CD4-positive, alpha-beta memory T cell (primary cell): ENCODE measurements around the gene GRIK2. TPM values are rescaled to one million over a fixed set of nuclear protein-coding genes. Genes with fewer than 3 reads are reported as not detected.

Experiments used
- CTCF ChIA-PET: fragments of 350-600 bp; sonication (Branson Sonifier 250); formaldehyde crosslinking; loops from one replicate; lab custom pipeline; 2021; ENCODE audit warnings: inconsistent platforms; ENCODE audit not compliant: partially characterized antibody; lab: Charles Lee
- POLR2A ChIA-PET: fragments of 350-600 bp; sonication (Branson Sonifier 250); formaldehyde crosslinking; loops from one replicate; lab custom pipeline; 2021; ENCODE audit not compliant: partially characterized antibody; lab: Charles Lee
- DNase-seq, 5 donors: peaks; one replicate each; pipeline versions ENCODE4 v3.0.0 to v3.0.0-alpha.2; 2020 to 2022; ENCODE audit warnings: mixed read lengths in 1 of 5
- H3K27ac ChIP-seq: one replicate; pipeline ENCODE4 v1.7.0; 2013; ENCODE audit warnings: low read depth, low read length
- H3K27me3 ChIP-seq: 2 replicates; pipeline ENCODE4 v1.7.0; 2013; ENCODE audit warnings: mild to moderate bottlenecking, low read length, moderate library complexity; ENCODE audit not compliant: insufficient read depth
- H3K36me3 ChIP-seq: 2 replicates; pipeline ENCODE4 v1.7.0; 2013; ENCODE audit warnings: mild to moderate bottlenecking, low read length, moderate library complexity; ENCODE audit not compliant: insufficient read depth
- H3K4me1 ChIP-seq: 2 replicates; pipeline ENCODE4 v1.7.0; 2013; ENCODE audit warnings: mild to moderate bottlenecking, low read length, moderate library complexity; ENCODE audit not compliant: insufficient read depth
- H3K4me3 ChIP-seq, 2 donors: one replicate each; pipeline ENCODE4 v1.7.0; 2013; ENCODE audit warnings: low read length in 2 of 2, mild to moderate bottlenecking in 1 of 2
- H3K9me3 ChIP-seq, 2 donors: one replicate each; pipeline ENCODE4 v1.7.0; 2013; ENCODE audit warnings: low read length in 2 of 2, control low read depth in 1 of 2; ENCODE audit not compliant: control insufficient read depth in 1 of 2
- H3K27ac Mint-ChIP-seq, 7 donors: one replicate each; pipeline ENCODE4 v1.8.0; 2020 to 2021; ENCODE audit warnings: mixed read lengths in 7 of 7, mild to moderate bottlenecking in 6 of 7, inconsistent platforms in 3 of 7, moderate library complexity in 3 of 7
- H3K27me3 Mint-ChIP-seq, 2 donors: one replicate each; pipeline ENCODE4 v1.8.0; 2020 to 2021; ENCODE audit warnings: mixed read lengths in 2 of 2
- H3K36me3 Mint-ChIP-seq, 2 donors: one replicate each; pipeline ENCODE4 v1.8.0; 2020 to 2021; ENCODE audit warnings: mixed read lengths in 2 of 2, inconsistent platforms in 1 of 2, mild to moderate bottlenecking in 1 of 2
- H3K4me1 Mint-ChIP-seq, 4 donors: one replicate each; pipeline ENCODE4 v1.8.0; 2020 to 2021; ENCODE audit warnings: mixed read lengths in 4 of 4, mild to moderate bottlenecking in 1 of 4
- H3K4me3 Mint-ChIP-seq, 8 donors: one replicate each; pipeline ENCODE4 v1.8.0; 2020 to 2021; ENCODE audit warnings: mixed read lengths in 8 of 8, mild to moderate bottlenecking in 7 of 8, moderate library complexity in 6 of 8, inconsistent platforms in 3 of 8
- H3K9me3 Mint-ChIP-seq, 8 donors: one replicate each; pipeline ENCODE4 v1.8.0; 2020 to 2021; ENCODE audit warnings: mixed read lengths in 8 of 8, mild to moderate bottlenecking in 5 of 8, inconsistent platforms in 3 of 8, moderate library complexity in 1 of 8
- intact Hi-C: fragments of 100-400 bp; cut with micrococcal nuclease; formaldehyde crosslinking; loops from one replicate; pipeline ENCODE4 v1.15.1; 2023
- polyA plus RNA-seq, 2 donors: library from polyadenylated mRNA; unstranded; fragments of 300-500 nt; fragmentation: Illumina TruSeq; gene quantifications; one replicate each; pipeline ENCODE4 v1.2.3, GENCODE V29; 2021
- total RNA-seq, 2 experiments: library from RNA; stranded (reverse); gene quantifications; one replicate each; pipeline ENCODE4 v1.2.3, GENCODE V29; 2021

GRIK2 gene
- total and polyA plus RNA-seq, 4 experiments from 2014 or later: not detected

DNA sequence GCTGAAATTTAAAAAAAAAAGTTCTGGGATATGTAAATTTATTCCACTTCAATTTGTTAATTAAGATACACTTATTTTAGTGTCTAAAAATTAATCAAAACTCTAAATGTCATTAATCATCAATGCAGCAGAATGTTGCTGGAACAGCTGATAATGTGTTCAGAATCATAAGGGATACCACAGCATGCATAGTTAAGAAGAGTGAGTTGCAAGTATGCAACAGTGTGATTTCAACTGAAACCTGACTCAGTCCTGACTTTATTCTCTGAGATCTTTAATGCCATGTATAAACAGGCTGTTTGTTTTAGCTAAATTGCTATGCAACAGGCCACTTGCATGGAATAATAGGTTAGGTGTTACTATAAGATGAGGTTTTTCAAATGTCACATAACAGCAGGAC is 1.4 kb downstream of the GRIK2 start:
- peaks cover 8% of the 10 kb centered on the region for H3K27me3 ChIP-seq
- Mint-ChIP-seq H3K27ac (no peak overlapping the region), H3K4me3 (no peak overlapping the region), H3K4me1 (peaks cover 0 to under 1% (median 0%) of the 10 kb centered on the region in 4 donors), H3K9me3 (peaks cover 0 to 26% (median 12%) of the 10 kb centered on the region in 8 donors), H3K27me3 (peaks cover 27 to 30% of the 10 kb centered on the region in 2 donors), H3K36me3 (no peaks in the 10 kb centered on the region)
- no peaks in the 10 kb centered on the region for H3K36me3 ChIP-seq
- H3K27ac ChIP-seq: no peak overlapping the region
- no peak for DNase-seq
- no peak overlapping the region for H3K4me3 ChIP-seq
- POLR2A ChIA-PET: no interaction called here
- CTCF ChIA-PET: no interaction called here
- no peaks in the 10 kb centered on the region for H3K4me1 ChIP-seq
- no peaks in the 10 kb centered on the region for H3K9me3 ChIP-seq
- intact Hi-C loops: no loop called here

DNA sequence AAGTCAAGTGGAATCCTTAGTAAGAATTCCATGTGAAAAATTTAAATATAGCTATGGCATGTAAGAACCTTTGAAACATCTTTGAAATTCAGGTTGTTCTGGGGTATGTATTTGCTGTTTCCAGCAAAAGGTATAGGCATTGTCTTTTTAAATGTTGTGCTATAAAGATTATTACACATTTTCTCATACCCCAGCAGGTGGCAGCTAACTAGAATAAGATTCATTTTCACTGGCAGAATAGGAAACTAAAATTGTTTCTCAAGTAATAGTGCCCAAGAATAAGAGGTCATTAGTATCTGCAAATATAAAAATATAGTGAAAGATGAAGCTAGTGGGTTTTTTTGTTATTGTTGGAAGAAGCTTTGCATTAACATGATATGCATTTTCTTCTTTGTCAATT is 1.8 kb downstream of the GRIK2 start:
- no peaks in the 10 kb centered on the region for H3K36me3 Mint-ChIP-seq
- H3K4me1 ChIP-seq: no peaks in the 10 kb centered on the region
- peaks cover 0 to 1% (median 0%) of the 10 kb centered on the region in 4 donors for H3K4me1 Mint-ChIP-seq
- no peak overlapping the region for H3K4me3 Mint-ChIP-seq
- H3K27ac Mint-ChIP-seq: no peak overlapping the region
- DNase-seq: no peak
- H3K27me3 ChIP-seq: peaks cover 8% of the 10 kb centered on the region
- H3K27me3 Mint-ChIP-seq: peaks cover 30 to 34% of the 10 kb centered on the region in 2 donors
- no peaks in the 10 kb centered on the region for H3K36me3 ChIP-seq
- no peaks in the 10 kb centered on the region for H3K9me3 ChIP-seq
- POLR2A ChIA-PET: no interaction called here
- peaks cover 0 to 30% (median 15%) of the 10 kb centered on the region in 8 donors for H3K9me3 Mint-ChIP-seq
- CTCF ChIA-PET: no interaction called here
- no peak overlapping the region for H3K27ac ChIP-seq
- intact Hi-C loops: no loop called here
- no peak overlapping the region for H3K4me3 ChIP-seq

DNA sequence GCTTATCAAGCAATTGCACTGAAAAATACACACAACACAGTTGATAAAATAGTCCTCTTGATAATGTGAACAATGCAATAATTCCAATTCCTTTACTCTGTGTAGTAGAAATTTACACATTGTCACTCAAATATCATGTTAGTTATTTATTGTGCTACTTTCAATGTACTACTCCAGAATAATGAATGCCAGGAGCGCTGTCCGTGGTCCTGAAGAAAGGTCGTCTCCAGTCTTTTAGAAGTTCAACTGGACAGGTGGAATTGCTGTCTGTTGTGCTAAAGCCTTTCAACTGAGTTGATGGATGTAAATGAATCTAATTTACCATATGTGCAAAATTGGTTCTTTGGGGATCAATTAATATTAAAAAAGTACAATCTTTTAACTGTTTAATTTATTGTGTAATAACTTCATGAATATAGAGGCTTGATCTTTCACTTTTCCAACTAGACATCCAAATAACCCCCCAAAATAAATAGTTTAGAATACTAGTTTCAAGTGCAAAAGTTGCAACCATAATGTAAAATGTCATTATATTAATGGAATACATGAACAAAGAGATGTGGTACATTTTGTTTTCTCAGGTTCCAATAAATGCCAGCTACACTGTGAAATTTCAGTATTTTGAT is 3.2 kb downstream of the GRIK2 start:
- Histone ChIP-seq H3K4me1 (no peaks in the 10 kb centered on the region), H3K4me3 (no peak overlapping the region), H3K27ac (no peak overlapping the region), H3K9me3 (no peaks in the 10 kb centered on the region), H3K27me3 (peaks cover 8% of the 10 kb centered on the region), H3K36me3 (no peaks in the 10 kb centered on the region)
- peaks cover 0 to 1% (median 0%) of the 10 kb centered on the region in 4 donors for H3K4me1 Mint-ChIP-seq
- H3K27me3 Mint-ChIP-seq: peaks cover 31 to 34% of the 10 kb centered on the region in 2 donors
- peaks cover 2 to 36% (median 18%) of the 10 kb centered on the region in 8 donors for H3K9me3 Mint-ChIP-seq
- no peaks in the 10 kb centered on the region for H3K36me3 Mint-ChIP-seq
- H3K4me3 Mint-ChIP-seq: no peak overlapping the region
- no peak overlapping the region for H3K27ac Mint-ChIP-seq
- CTCF ChIA-PET: no interaction called here
- peak in 3 of 5 donors; percentile 2 to 6 (median 4) for DNase-seq
- intact Hi-C loops: no loop called here
- POLR2A ChIA-PET: no interaction called here

DNA sequence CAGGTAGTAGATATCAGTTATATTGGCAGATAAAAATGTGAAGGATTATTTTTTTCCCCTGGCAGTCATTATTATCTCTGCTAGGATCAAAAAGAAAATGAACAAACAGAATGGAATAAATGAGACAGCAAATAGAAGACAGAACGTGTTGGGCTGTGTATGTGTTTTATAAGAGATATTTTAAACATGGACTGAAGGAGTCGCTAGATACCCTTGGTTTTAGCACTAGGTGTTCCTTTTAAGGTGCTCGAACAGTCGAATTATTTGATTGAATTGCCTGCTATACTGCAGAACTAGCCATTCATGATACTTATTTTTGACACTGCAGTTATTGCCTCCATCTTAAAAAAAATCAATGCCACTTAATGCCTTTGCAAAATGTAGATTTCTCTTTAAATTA is 3.7 kb downstream of the GRIK2 start:
- no peaks in the 10 kb centered on the region for H3K4me1 ChIP-seq
- no peak overlapping the region for H3K4me3 ChIP-seq
- no peak overlapping the region for H3K27ac ChIP-seq
- Mint-ChIP-seq H3K4me3 (no peak overlapping the region), H3K9me3 (peaks cover 2 to 40% (median 21%) of the 10 kb centered on the region in 8 donors), H3K27me3 (peaks cover 34 to 37% of the 10 kb centered on the region in 2 donors), H3K4me1 (peaks cover 0 to 3% (median 0%) of the 10 kb centered on the region in 4 donors), H3K36me3 (no peaks in the 10 kb centered on the region), H3K27ac (no peak overlapping the region)
- no peaks in the 10 kb centered on the region for H3K36me3 ChIP-seq
- DNase-seq: no peak
- intact Hi-C loops: no loop called here
- no peaks in the 10 kb centered on the region for H3K9me3 ChIP-seq
- CTCF ChIA-PET: no interaction called here
- H3K27me3 ChIP-seq: peaks cover 8% of the 10 kb centered on the region
- POLR2A ChIA-PET: no interaction called here

DNA sequence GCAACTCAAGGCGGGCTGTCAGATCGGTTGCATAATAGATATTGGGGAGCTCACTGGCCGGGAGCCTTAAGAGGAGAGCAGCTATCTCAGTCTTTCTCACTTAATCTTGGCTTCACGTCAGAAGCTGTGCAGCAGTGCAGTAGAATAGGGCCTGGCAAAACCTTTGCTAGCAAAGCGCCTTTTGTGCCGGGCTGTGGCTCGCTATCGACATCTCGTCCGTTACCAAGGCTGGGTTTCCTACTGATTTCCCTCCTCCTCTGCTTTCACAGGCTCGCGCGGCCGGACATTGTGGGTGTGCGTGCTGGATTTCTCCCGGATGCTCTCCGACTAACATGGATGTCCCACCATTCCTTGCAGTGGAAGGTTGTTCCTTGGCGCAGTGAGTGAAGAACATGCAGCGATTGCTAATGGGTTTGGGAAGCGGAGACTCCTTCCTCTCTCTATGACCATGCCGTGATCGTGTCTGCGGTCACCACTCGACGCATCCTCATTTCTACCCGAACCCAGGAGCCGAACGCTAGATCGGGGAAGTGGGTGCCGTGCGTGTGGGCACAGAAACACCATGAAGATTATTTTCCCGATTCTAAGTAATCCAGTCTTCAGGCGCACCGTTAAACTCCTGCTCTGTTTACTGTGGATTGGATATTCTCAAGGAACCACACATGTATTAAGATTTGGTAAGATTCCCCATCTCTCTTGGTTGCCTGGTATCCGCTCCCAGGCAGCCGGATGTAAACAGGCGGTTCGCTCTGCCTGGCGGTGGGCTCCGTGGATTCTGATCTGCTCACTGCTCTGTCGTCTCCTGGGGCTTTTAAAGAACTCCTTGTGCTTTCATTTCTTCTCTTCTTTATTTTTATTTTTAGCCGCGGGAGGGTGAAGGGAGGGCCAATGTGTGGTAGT is 5.5 kb downstream of the GRIK2 start:
- Mint-ChIP-seq H3K36me3 (no peaks in the 10 kb centered on the region), H3K27ac (no peak overlapping the region), H3K9me3 (peaks cover 2 to 54% (median 26%) of the 10 kb centered on the region in 8 donors), H3K4me3 (peak overlapping the region in 1 of 8 donors; percentile 2), H3K4me1 (peaks cover 0 to 3% (median 0%) of the 10 kb centered on the region in 4 donors), H3K27me3 (peaks cover 30 to 37% of the 10 kb centered on the region in 2 donors)
- intact Hi-C loops: no loop called here
- DNase-seq: no peak
- no peaks in the 10 kb centered on the region for H3K9me3 ChIP-seq
- no peaks in the 10 kb centered on the region for H3K36me3 ChIP-seq
- peaks cover 6% of the 10 kb centered on the region for H3K27me3 ChIP-seq
- H3K27ac ChIP-seq: no peak overlapping the region
- no peaks in the 10 kb centered on the region for H3K4me1 ChIP-seq
- ChIA-PET POLR2A (no interaction called here), CTCF (no interaction called here)
- H3K4me3 ChIP-seq: no peak overlapping the region

DNA sequence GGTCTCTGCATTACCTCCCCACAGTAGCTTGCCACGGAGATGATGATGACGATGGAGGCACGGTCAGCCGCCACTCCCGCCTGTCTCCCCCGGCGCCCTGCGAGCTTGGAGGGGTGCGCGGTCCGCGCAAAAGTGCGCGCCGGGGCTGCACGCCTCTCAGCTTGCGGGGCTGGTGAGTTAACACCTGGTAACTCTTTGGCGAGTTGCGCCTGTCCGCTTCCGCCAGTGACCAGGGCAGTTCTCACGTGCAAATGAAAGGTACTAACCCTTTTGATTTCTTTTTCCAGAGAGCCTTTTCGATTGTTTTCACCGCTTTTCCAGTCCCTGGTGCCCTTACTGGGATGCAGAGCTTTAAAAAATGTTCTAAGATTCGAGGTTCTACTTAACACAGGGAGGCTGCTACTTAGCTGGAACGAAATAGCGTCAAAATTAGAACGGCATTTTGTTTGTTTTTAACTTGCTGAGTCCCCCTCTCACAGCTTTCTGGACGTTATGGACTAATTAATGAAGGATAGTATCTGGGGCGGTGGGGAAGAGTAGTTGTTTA is 6.2 kb downstream of the GRIK2 start:
- H3K4me1 Mint-ChIP-seq: peaks cover 0 to 3% (median 0%) of the 10 kb centered on the region in 4 donors
- H3K9me3 Mint-ChIP-seq: peaks cover 2 to 58% (median 26%) of the 10 kb centered on the region in 8 donors
- H3K36me3 Mint-ChIP-seq: no peaks in the 10 kb centered on the region
- peaks cover 26 to 32% of the 10 kb centered on the region in 2 donors for H3K27me3 Mint-ChIP-seq
- intact Hi-C loops: no loop called here
- no peak overlapping the region for H3K27ac Mint-ChIP-seq
- H3K4me3 ChIP-seq: no peak overlapping the region
- DNase-seq: no peak
- no peaks in the 10 kb centered on the region for H3K36me3 ChIP-seq
- CTCF ChIA-PET: no interaction called here
- POLR2A ChIA-PET: no interaction called here
- no peaks in the 10 kb centered on the region for H3K27me3 ChIP-seq
- no peak overlapping the region for H3K4me3 Mint-ChIP-seq
- H3K4me1 ChIP-seq: no peaks in the 10 kb centered on the region
- no peak overlapping the region for H3K27ac ChIP-seq
- H3K9me3 ChIP-seq: no peaks in the 10 kb centered on the region
